Measurements from ENCODE around the gene CACNA2D3.

- TF ChIP-seq CTCF (IDR thresholded peaks at IDR 0.05) (no peak), POLR2A (IDR thresholded peaks at IDR 0.05) (no peak)
Observed at GRCh38 chr3:54982807-54983206, 860.5 kb downstream of the CACNA2D3 start.

Measured in tibial nerve (tissue), 3 donors.